GM21515 (cell line): ENCODE results near the gene PDE3A.
"Not testable (repeated sequence)": the region's sequence is repeated elsewhere in the genome, so short reads cannot be mapped to it uniquely, and the experiment has no call there.

ENCODE experiments used
- ATAC-seq: cut with Tn5 transposase; IDR thresholded peaks from one replicate; pipeline ENCODE4 v1.9.1; 2021; ENCODE audit not compliant: unreplicated experiment

PDE3A gene

GRCh38 chr12:20372326-20373096 is 4.2 kb downstream of the PDE3A start:
- ATAC-seq, result no peak

DNA sequence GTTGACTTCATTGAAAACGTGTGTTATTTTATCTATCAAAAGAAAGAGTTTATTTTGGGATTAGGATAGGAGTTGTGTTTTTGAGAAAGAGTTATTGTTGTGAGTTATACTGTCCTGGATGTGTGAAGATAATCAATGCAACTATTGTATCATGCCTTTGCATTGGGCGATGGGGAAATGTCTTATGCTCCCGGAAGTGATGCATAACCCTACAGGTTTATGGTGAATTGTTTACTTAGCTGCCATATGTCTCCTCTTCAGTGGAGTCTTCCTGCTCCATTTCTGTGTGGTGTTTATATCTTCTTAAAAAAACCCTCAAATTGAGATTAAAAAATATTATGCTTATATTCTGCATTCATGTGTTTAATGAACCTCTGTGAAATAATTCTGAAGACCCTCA is 6.5 kb downstream of the PDE3A start:
- ATAC-seq, result no peak

GRCh38 chr12:20375560-20375959 is 7.2 kb downstream of the PDE3A start:
- no peak for ATAC-seq

DNA sequence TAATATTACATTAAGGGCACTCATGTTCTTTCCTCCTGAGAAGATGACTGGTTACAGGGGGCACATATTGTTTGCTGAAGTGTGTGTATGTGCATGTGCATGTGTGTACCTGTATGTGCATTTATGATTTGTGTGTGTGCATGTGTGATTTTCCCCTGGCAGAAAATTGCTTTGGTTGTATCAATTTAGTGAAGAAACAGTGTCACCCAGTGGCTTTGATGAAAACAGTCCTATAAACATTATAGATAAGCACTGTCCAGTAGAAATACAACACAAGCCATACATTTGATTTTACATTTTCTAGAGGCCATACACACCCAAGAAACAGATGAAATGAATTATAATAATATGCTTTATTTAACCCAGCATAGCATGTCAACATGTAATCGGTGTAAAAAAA is 8.6 kb downstream of the PDE3A start:
- no peak for ATAC-seq

- no peak for ATAC-seq
These were observed 9.4 kb downstream of the PDE3A start for GRCh38 chr12:20377750-20378149.

- no peak for ATAC-seq
These were observed 13.8 kb downstream of the PDE3A start for GRCh38 chr12:20382117-20382516.

- no peak for ATAC-seq
These were observed 15.3 kb downstream of the PDE3A start for GRCh38 chr12:20383612-20384011.

DNA sequence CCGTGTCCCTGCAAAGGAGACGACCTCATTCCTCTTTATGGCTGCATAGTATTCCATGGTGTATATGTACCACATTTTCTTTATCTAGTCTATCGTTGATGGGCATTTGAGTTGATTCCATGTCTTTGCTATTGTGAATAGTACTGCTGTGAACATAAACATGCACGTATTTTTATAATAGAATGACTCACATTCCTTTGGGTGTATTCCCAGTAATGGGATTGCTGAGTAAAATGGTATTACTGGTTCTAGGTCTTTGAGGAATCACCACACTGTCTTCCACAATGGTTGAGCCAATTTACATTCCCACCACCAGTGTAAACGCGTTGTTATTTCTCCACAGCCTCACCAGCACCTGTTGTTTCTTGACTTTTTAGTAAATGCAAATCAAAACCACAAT is 16.5 kb downstream of the PDE3A start:
- ATAC-seq, result not testable (repeated sequence)

DNA sequence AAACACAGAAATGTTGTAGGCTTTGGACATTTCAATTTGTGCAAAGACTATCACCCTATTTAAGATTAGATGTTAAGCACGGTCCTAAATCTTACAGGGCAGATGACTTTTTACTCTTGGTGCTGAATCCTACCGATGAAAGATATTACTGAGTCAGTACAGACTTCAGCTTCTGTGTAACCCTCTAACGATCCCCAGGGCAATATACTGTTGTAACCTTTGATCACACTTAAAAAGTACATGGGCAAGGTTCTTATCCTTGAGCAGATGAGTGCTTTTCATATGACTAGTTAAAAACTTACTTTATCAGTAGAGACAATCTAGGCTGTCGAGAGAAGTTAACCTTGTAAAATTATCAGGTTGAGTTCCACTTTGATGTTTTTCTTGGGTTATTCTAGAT is 22.5 kb downstream of the PDE3A start:
- no peak for ATAC-seq

GRCh38 chr12:20392339-20392738 is 24.0 kb downstream of the PDE3A start:
- ATAC-seq, result no peak

- no peak for ATAC-seq
These were observed 25.4 kb downstream of the PDE3A start for GRCh38 chr12:20393707-20394106.

DNA sequence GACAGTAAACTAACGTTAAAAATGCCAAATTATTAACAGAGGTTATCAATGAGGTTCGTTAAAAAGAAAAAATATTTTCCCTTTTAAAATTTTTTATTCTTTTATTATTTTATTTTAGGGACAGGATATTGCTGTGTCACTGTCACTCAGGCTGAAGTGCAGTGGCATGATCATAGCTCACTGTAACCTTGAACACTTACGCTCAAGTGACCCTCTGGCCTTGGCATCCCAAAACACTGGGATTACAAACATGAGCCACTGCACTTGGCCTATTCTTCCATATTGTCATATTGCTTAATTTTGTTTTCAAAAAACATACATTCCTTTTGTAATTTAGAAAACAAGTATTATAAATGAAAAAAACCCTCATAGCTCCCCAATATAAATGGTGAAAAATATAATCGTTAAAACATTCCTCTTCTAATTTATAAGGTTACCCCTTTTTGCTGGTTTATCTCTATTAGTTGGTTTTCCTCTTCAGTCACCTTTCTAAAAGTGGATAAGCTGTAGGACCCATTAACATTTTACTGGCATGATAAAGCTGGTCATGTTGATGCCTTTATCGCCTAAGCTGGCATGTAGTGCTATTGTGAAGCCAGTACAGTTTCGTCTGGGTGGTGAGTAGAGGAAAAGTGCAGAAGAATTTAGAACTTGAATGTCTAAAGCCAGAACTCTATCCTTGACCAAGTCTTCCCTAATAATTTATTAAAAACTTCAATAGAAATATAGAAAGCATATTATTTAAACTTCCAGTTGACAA is 27.6 kb downstream of the PDE3A start:
- no peak for ATAC-seq

GRCh38 chr12:20398686-20399085 is 30.3 kb downstream of the PDE3A start:
- no peak for ATAC-seq

- no peak for ATAC-seq
These were observed 31.7 kb downstream of the PDE3A start for GRCh38 chr12:20400003-20400402.

DNA sequence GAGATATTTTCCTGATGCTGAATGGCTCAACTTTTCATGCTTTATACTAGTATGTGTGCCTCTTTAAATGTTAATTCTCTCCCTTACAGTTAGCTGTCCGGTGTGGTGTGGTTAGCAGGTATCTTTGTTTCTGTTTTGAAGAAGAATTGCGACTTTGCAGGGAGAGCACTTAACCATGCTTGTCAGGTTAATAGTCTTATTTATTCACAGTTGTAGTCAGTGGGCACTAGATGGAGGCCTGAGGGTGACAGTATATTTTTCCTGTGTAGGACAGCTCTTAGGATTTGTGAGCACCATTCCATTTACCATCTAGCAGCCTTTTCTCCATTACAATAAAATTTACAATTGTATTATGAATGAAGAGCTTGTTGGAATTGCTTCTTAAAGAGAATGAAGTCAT is 34.9 kb downstream of the PDE3A start:
- ATAC-seq, result no peak

GRCh38 chr12:20404576-20405346 is 36.4 kb downstream of the PDE3A start:
- no peak for ATAC-seq

- no peak for ATAC-seq
These were observed 41.5 kb downstream of the PDE3A start for GRCh38 chr12:20409607-20410377.

DNA sequence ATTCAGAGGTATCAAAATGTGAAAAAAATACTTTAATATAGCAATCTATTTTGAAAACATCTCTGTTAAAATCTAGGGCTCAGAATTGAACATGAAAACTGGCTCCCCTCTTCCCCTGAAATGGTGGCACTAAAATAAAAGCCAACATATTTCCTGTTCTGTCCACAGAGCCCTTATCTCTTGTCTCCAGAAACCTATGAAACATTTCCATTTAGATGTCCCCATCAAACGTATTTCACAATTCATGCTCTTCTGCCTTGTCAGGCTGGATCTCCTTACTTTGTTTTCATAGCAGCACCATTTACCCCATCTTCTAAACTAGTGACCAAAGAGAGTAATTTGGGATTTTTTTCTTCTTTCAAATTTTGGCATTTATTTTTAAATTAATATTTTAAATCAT is 42.4 kb downstream of the PDE3A start:
- ATAC-seq, result no peak

DNA sequence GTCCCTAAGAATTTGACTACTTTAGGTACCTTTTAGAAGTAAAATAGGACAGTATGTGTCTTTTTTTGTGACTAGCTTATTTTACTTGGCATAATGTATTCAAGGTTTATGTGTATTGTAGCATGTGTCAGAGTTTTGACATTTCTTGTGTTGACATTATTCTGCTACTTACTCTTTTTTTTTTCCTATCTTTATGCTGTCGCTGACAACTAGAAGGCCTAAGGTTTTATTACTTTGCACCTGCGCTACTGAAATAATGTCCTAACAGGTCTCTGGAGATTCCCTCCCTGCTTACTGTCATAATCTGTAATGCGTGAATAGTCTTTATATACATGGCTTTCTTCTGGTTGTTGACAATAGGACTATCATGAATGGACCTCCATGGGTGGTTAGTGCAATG is 43.0 kb downstream of the PDE3A start:
- no peak for ATAC-seq

DNA sequence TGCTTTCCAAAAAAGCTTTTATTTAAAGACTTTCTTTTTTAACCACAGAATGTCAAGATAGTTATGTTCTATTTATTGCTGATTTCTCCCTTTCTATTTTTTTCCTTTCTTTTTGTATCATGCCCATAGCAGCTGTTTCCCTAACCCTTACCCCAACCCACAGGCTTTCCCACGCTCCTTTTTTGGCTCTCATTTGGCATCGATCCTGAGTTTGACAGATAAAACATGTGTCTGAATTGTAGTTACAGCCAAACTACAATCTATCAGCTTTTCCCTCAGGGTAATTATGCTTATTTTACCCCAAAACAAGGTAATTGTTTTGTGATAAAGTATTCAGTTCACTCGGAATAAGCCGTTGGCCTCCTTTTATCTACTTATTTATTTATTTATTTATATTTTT is 46.7 kb downstream of the PDE3A start:
- ATAC-seq, result no peak

- no peak for ATAC-seq
These were observed 47.3 kb downstream of the PDE3A start for GRCh38 chr12:20415641-20416040.
